Erythroblast (primary cell): ENCODE measurements around the gene PDCD1LG2.

Source experiments
- DNase-seq, 2 experiments: peaks; one replicate each; lab custom pipeline; 2025; lab: John Stamatoyannopoulos, UW
- GATA1 ChIP-seq: IDR thresholded peaks from 2 replicates; pipeline ENCODE4 v1.6.1; 2011; ENCODE audit warnings: low read depth, mild to moderate bottlenecking, control low read depth, low read length, moderate library complexity
- POLR2A ChIP-seq: IDR thresholded peaks from 2 replicates; pipeline ENCODE4 v1.6.1; 2011; ENCODE audit warnings: mild to moderate bottlenecking, low read length

The PDCD1LG2 gene

DNA sequence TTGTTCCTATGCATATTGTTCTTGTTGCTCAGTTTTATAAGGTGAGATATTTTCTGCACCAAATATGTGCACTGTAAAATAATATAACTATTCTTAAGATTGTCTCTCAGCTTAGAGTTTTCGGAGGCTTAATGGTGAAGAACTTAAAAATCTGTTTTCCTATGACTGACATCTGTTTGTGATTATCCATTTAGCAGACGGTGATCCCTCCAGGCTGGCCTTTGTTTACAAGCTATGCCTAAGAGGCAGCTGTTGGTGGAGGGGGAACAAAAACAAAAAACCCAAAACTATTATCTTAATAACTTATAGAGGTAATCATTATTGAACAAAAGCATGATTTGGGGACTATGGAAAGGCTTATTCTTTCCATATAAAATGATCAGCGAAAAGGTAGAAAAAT is 658 bp downstream of the PDCD1LG2 start:
- no peak for DNase-seq

DNA sequence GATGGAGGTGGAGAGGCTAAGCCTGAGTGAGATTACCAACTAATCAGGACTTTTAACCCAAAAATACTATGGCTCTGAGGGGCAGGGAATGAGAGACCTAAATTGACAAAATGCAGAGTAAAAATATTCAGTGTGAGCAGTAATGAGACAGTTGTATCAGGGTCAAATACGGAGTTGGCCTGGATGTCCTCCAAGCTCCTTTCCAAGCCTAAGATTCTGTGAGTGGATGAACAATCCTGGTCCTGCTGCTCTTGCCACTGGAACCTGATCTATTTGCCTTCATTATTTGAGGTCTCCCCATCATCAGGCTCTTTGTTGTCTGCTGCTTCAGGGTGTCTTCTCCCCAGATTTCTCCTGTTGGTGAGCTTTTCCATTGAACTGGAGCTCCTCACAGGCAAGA is 1.1 kb downstream of the PDCD1LG2 start:
- TF ChIP-seq POLR2A (no peak), GATA1 (no peak)
- DNase-seq = no peak

More for the DNA sequence above, 658 bp downstream of the PDCD1LG2 start:
- TF ChIP-seq POLR2A (no peak), GATA1 (no peak)

DNA sequence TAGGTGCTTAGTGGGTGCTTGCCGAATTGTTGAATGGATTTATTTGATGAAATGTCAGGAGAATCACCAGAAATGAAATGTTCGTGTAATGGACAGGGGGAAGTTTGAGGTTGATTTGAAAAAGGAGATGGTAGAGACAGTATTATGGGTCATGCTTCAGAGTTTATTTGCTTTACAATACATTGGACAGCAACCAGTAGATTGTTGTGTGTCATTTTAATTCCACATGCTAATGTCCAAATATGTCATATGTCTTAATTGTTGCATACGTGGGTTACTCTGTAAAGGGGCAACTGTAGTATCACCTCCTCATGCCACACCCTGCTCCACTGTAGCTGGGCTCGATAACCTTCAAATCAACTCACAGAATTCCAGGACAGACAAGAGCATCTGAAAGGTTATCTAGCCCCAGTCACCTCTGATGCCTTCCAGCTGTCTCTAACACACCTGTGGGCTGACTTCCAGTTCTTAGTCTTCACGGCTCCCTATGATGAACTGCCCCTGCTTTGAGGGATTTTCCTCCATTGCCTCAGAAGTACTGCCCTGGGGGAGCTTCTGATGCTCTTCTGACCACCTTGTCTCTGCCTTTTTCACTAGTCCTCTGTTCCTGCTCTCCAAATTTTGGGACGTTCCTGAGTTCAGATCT is 1.7 kb downstream of the PDCD1LG2 start:
- TF ChIP-seq POLR2A (no peak), GATA1 (no peak)
- no peak for DNase-seq

DNA sequence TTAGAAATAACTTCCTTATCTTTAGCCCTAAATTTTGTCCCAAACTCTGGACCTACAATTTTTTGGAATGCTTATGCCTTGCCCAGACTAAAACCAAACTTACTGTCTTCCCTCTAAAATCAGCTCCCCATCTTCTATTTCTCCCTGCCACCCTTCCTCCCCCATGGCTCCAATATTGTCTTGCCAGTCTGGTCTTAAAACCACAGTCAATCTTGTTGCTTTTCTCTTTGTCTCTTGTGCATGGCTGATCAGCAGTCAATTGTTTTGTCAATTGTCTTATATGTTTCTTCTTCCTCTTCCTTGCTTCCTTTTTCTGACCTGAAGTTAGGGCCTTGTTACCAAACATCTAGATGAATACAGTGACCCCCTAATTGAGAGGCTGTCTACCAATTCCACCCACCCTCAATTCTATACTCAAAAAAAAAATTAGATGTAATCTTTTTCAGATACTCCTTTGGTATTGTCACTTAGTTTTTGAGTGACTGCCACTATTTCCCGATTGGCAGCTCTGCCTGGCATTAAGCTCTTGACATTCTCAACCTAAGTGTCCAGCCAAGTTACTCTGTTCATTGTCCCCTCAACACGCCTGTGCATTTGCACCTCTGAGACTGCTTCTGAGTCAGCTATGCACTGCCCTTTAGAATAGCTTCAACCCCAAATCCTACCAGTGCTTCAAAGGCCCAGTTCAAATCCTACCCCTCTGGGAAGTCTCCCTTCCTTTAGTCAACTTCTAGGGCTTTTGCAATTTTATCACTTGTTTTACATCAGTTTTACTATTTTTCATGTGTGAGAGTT is 2.5 kb downstream of the PDCD1LG2 start:
- TF ChIP-seq GATA1 (no peak), POLR2A (no peak)
- DNase-seq = no peak

DNA sequence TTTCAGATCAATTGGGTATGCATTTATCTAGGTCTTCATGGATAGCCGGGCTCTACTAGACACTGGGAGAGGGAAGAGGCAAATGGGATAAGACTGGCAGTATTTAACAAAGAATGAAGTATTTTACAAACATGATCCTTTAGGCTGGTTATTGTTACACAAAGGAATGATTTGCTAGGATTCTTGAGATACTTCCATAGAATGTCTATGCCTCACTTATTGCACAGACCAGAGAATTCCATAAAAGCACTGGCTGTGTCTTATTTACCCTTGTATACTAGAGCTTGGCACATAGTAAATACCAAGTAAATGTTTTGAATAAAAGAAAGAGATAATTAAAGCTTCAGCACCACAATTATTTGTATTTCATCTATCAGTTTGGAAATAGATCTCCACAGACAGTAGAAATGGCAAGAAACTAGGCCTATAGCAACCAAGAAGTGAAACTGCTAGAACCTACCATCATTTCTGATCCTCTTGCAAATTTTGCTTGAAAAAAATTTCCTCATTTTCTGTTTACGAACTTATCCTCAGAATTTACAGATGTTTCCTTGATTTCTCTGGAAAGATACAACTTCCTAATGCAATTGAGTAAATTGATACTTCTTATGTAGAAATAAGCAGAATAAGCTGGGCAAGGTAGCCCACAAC is 3.8 kb downstream of the PDCD1LG2 start:
- DNase-seq = no peak
- TF ChIP-seq POLR2A = no peak

DNA sequence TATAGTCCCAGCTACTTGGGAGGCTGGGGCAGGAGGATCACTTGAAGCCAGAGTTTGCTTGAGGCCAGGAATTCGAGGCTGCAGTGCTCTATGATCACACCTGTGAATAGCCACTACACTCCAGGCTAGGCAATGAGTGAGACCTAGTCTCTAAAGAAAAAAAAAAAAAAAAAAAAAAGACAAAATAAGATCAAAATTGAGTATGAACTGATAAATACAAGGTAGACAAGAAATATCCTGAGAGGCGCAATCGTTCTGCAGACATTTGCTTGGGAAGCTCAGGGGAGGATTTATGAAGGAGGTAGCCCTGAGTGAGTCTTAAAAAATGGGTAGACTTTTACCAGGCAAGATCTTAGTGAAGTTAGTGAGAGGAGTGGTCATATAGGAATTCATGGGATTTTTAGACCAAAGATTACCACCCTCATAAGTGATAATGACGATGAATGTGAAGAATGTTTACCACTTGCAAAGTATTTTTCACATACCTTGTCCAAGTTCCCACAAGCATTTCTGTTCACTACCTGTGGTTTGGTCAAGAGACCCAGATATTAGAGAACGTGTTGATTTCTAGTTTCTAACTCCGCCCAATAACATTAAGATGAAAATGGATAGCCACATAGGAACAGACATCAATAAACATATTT is 4.4 kb downstream of the PDCD1LG2 start:
- DNase-seq = no peak
- TF ChIP-seq POLR2A = no peak
- TF ChIP-seq GATA1 = no peak

DNA sequence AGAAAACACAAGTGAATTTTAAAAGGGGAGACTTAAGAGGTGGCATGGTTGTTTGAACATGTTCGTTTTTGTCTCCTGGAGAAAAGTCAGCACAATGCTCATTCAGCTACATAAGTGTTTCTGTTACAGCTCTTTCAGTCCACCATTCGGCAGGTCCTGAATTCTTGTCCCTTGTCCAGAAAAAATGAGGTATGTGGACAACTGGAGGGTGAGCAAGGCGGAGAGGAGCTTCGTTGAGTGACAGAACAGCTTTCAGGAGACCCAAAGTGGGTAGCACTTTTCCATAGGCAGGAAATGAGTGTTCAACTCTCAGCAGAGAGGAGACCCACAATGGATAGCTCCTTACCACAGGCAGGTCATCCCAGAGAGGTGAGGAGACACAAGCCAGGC is 4.9 kb downstream of the PDCD1LG2 start:
- no peak for DNase-seq
- TF ChIP-seq GATA1 (no peak), POLR2A (no peak)

DNA sequence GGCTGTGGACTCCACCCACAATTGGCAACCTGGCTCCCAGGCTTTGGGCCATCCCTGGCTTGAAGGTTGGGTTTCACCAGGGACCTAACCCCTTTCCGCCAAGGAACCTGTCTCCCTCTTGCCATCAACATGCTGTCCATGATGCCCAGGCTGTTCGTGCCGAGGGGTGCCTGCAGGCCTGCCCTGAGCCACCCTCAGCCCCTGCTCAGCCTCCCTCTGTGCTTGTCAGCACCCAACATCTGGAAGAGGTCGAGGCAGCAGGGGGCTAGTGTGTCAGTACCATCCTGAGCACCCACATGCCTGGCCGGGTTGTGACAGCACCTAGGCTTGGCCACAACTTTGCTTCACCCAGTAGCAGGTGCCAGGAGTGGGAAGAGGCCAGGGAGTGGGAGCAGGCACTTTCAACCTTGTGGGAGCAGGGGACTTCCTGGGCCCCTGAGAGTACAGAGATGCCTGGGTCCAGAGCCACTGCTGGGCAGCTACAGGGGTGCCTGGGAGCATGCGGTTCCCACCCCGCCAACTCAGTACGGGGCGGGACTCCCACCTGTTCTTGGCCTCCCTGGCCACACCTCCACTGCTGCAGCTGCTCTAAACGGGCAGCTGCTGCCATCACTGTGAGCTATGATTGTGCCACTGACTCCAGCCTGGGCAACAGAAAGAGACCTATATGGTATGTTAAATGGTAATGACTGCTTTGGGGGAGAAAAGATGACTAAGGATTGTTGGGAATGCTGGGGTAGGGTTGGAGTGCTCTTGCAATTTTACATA is 6.3 kb downstream of the PDCD1LG2 start:
- TF ChIP-seq POLR2A (no peak), GATA1 (no peak)
- DNase-seq = no peak

DNA sequence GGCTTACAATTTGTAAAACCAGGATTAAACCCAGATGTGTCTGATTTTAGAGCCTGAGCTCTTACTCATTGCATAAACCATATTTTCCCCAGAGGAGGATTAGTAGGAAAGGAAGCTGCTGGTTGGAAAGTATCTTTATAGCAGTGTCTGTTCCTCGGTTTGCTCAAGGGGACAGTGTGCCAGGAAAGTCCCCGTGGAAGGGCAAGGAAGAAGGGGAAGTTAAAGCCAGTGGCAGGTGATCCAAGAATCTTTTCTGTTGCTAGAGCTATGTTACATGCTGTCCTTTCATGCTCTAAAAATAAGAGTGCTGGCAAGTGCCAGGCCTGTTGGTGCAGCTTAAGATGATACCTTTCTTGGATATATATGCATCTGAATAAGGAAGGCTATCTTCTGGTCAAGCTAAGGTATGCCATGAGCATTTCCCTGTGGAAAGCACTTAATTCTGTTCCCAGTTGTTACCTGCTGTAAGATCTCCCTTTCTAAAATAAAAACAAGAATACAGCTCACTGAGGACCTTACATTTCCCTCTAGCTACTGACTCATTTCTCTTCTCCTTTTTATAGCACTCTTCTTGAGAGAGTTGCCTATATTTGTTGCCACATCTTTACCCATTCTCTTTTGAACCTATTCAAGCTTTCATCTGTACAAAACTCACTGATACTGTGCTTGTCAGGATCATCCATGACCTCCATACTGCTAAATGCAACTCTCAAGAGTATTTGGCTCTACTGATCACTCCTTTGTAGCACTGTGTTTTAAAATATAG is 8.0 kb downstream of the PDCD1LG2 start:
- DNase-seq = no peak
- TF ChIP-seq POLR2A = no peak
- TF ChIP-seq GATA1 = no peak

DNA sequence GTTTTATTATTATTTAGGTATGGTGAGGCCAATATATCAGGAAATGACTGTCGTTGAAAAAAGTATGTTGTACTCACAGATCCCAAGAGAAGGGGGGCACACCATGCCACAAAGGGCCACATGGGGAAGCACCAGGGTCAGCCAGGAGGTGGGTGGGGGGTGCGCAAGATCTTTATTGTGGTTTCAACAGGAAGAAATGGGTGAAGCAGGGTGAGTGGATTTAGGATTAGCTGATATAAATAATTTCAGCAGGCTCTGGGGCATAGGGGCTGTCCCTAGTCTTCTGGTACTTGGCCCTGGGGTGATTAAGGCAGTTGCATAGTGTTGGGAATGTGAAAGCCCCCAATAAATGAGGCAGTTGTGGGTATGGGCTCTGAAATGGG is 8.6 kb downstream of the PDCD1LG2 start:
- TF ChIP-seq GATA1 = no peak
- no peak for TF ChIP-seq POLR2A
- no peak for DNase-seq

DNA sequence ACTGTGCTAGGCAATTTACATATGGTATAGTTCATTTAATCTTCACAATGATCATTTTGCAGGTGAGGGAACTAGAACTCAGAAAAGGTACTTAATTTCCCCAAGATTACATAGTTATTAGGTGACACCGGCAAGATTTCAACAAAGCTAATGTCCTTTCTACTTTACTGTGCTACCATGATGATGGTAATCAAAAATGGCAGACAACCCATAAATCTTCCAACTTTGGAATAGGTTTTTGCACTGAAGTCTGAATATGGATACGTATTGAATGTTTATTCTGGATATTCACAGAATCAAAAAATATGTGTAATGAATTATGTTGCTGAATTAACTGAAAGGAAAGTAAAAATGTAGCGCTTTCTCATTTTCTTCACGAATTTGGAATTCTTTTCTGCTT is 13.8 kb downstream of the PDCD1LG2 start:
- TF ChIP-seq GATA1 = no peak
- no peak for TF ChIP-seq POLR2A
- no peak for DNase-seq

DNA sequence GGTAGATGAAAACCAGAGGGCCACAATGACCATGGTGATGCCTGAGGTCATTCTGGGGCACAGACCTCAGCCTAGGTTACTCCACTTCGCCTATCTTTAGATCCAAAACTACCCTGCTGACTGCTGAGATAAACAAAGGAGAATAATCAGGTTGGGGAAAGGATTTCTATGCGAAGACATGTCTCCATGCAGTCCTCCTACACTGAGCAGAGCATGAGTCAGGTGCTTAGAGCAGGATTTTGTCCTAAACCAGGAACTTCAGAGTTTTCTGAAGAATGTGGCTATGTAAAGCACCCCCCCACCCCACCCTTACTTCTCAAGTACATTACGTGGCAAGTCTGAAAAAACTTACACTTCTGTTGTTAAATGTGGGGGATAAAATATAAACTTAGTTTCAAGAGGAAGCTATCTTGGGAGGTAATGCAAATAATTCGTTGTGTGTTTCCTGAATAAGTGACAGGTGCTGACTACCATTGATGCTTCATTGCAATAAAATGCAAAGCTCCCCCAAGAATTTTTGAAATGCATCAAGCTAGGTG is 19.4 kb downstream of the PDCD1LG2 start:
- DNase-seq = no peak

More for the DNA sequence above, 19.4 kb downstream of the PDCD1LG2 start:
- no peak for TF ChIP-seq GATA1
- no peak for TF ChIP-seq POLR2A
